GM21619 (cell line): ENCODE measurements around the gene LRRC53.

Experiments
- ATAC-seq: cut with Tn5 transposase; IDR thresholded peaks from one replicate; pipeline ENCODE4 v1.9.1; 2021; ENCODE audit not compliant: unreplicated experiment

Gene LRRC53

GRCh38 chr1:74498901-74499300 is 13.5 kb downstream of the LRRC53 start:
- ATAC-seq, result no peak

- no peak for ATAC-seq
These were observed 15.7 kb downstream of the LRRC53 start for GRCh38 chr1:74496669-74497068.

- ATAC-seq, result no peak
These were observed 26.4 kb downstream of the LRRC53 start for GRCh38 chr1:74486036-74486435.

- ATAC-seq, result no peak
These were observed 26.8 kb downstream of the LRRC53 start for GRCh38 chr1:74485622-74486021.

- no peak for ATAC-seq
These were observed 30.8 kb downstream of the LRRC53 start for GRCh38 chr1:74481607-74482006.

GRCh38 chr1:74480068-74480467 is 32.3 kb downstream of the LRRC53 start:
- ATAC-seq, result no peak

GRCh38 chr1:74478979-74479378 is 33.4 kb downstream of the LRRC53 start:
- ATAC-seq, result no peak

- no peak for ATAC-seq
These were observed 37.8 kb downstream of the LRRC53 start for GRCh38 chr1:74474585-74474984.

GRCh38 chr1:74471470-74471869 is 40.9 kb downstream of the LRRC53 start:
- ATAC-seq, result no peak

- ATAC-seq, result no peak
These were observed 41.5 kb downstream of the LRRC53 start for GRCh38 chr1:74470936-74471335.

- ATAC-seq, result no peak
These were observed 42.2 kb downstream of the LRRC53 start for GRCh38 chr1:74470251-74470650.

- no peak for ATAC-seq
These were observed 43.3 kb downstream of the LRRC53 start for GRCh38 chr1:74468982-74469603.

- no peak for ATAC-seq
These were observed 44.5 kb downstream of the LRRC53 start for GRCh38 chr1:74467786-74468377.

GRCh38 chr1:74465193-74465681 is 47.2 kb downstream of the LRRC53 start:
- no peak for ATAC-seq

GRCh38 chr1:74464037-74464436 is 48.4 kb downstream of the LRRC53 start:
- ATAC-seq, result no peak

- peak; percentile 81 for ATAC-seq
These were observed 49.0 kb downstream of the LRRC53 start for GRCh38 chr1:74463333-74463988.

GRCh38 chr1:74457253-74457652 is 55.2 kb downstream of the LRRC53 start:
- ATAC-seq, result no peak

GRCh38 chr1:74455390-74455789 is 57.0 kb downstream of the LRRC53 start:
- no peak for ATAC-seq

- ATAC-seq, result no peak
These were observed 59.1 kb downstream of the LRRC53 start for GRCh38 chr1:74453277-74453676.

- ATAC-seq, result no peak
These were observed 60.4 kb downstream of the LRRC53 start for GRCh38 chr1:74452035-74452434.

GRCh38 chr1:74437035-74437434 is 75.4 kb downstream of the LRRC53 start:
- no peak for ATAC-seq

GRCh38 chr1:74436078-74436477 is 76.3 kb downstream of the LRRC53 start:
- no peak for ATAC-seq
